ENCODE results near the gene CALHM1. TPM values are rescaled to one million over a fixed set of nuclear protein-coding genes. Genes with fewer than 3 reads are reported as not detected.
"Not testable (repeated sequence)": the region's sequence is repeated elsewhere in the genome, so short reads cannot be mapped to it uniquely, and the experiment has no call there.

Gene CALHM1
- total RNA-seq, 1 donor from 2014 or later = not detected

GRCh38 chr10:103493916-103494877, 35.5 kb upstream of the CALHM1 start:
- peaks cover 22% of the 10 kb centered on the region for H3K4me1 Mint-ChIP-seq
- intact Hi-C loops (cut with micrococcal nuclease) = loop anchor here (1.0 to 5.0 kb wide), 2 partner anchors 10 to 577 kb away; partner anchors contain the start of gene CNNM2
- H3K36me3 Mint-ChIP-seq (ENCODE audit: low read depth) = no peaks in the 10 kb centered on the region
- H3K27ac Mint-ChIP-seq = peak overlapping the region; percentile 24
- peaks cover 68% of the 10 kb centered on the region for H3K27me3 Mint-ChIP-seq
- H3K9me3 Mint-ChIP-seq = no peaks in the 10 kb centered on the region
- DNase-seq = peak; percentile 84
- peak overlapping the region; percentile 73 for H3K4me3 Mint-ChIP-seq

- Mint-ChIP-seq H3K4me3 (peak within 1 kb of the TSS; percentile 88), H3K9me3 (no peaks in the 10 kb centered on the region), H3K27ac (peak within 1 kb of the TSS; percentile 32), H3K36me3 (ENCODE audit: low read depth) (no peaks in the 10 kb centered on the region), H3K27me3 (peaks cover 64% of the 10 kb centered on the region), H3K4me1 (peaks cover 22% of the 10 kb centered on the region)
- intact Hi-C loops (cut with micrococcal nuclease) = loop anchor here (1.0 to 5.0 kb wide), 2 partner anchors 11 to 576 kb away; partner anchors contain the start of gene CNNM2
- peak; percentile 80 for DNase-seq
Measured at GRCh38 chr10:103493362-103493915, 34.7 kb upstream of the CALHM1 start, which contains the start of gene NEURL1. TSS of gene NEURL1 (plus strand) at chr10:103493705. CDS start at chr10:103494388, 683 bp downstream.

- H3K27me3 Mint-ChIP-seq = peaks cover 64% of the 10 kb centered on the region
- intact Hi-C loops (cut with micrococcal nuclease) = loop anchor here (1.0 to 5.0 kb wide), 2 partner anchors 12 to 575 kb away; partner anchors contain the start of gene CNNM2
- H3K27ac Mint-ChIP-seq = no peak overlapping the region
Measured at GRCh38 chr10:103492655-103493261, 34.1 kb upstream of the CALHM1 start.

GRCh38 chr10:103491729-103492364, 33.1 kb upstream of the CALHM1 start:
- H3K9me3 Mint-ChIP-seq = no peaks in the 10 kb centered on the region
- peaks cover 56% of the 10 kb centered on the region for H3K27me3 Mint-ChIP-seq
- H3K4me1 Mint-ChIP-seq = peaks cover 22% of the 10 kb centered on the region
- DNase-seq = no peak
- peak overlapping the region; percentile 6 for H3K27ac Mint-ChIP-seq
- no peak overlapping the region for H3K4me3 Mint-ChIP-seq
- intact Hi-C loops (cut with micrococcal nuclease) = loop anchor here (5.0 kb wide), 1 partner anchor 575 kb away; the partner anchor contains the start of gene CNNM2
- H3K36me3 Mint-ChIP-seq (ENCODE audit: low read depth) = no peaks in the 10 kb centered on the region

More at GRCh38 chr10:103492655-103493261, 34.1 kb upstream of the CALHM1 start:
- no peaks in the 10 kb centered on the region for H3K9me3 Mint-ChIP-seq
- peaks cover 22% of the 10 kb centered on the region for H3K4me1 Mint-ChIP-seq
- H3K36me3 Mint-ChIP-seq (ENCODE audit: low read depth) = no peaks in the 10 kb centered on the region
- H3K4me3 Mint-ChIP-seq = peak overlapping the region; percentile 88
- no peak for DNase-seq

- no peak for DNase-seq
- intact Hi-C loops (cut with micrococcal nuclease) = loop anchor here (5.0 kb wide), 1 partner anchor 574 kb away; the partner anchor contains the start of gene CNNM2
- peaks cover 50% of the 10 kb centered on the region for H3K27me3 Mint-ChIP-seq
- no peak overlapping the region for H3K4me3 Mint-ChIP-seq
- no peaks in the 10 kb centered on the region for H3K9me3 Mint-ChIP-seq
- no peak overlapping the region for H3K27ac Mint-ChIP-seq
- no peaks in the 10 kb centered on the region for H3K36me3 Mint-ChIP-seq (ENCODE audit: low read depth)
- H3K4me1 Mint-ChIP-seq = peaks cover 22% of the 10 kb centered on the region
Measured at GRCh38 chr10:103490986-103491314, 32.2 kb upstream of the CALHM1 start.

GRCh38 chr10:103487410-103487708, 28.7 kb upstream of the CALHM1 start:
- intact Hi-C loops (cut with micrococcal nuclease) = no loop called here
- Mint-ChIP-seq H3K9me3 (no peaks in the 10 kb centered on the region), H3K36me3 (ENCODE audit: low read depth) (no peaks in the 10 kb centered on the region), H3K27ac (no peak overlapping the region), H3K4me3 (no peak overlapping the region), H3K27me3 (peaks cover 21% of the 10 kb centered on the region), H3K4me1 (peaks cover 13% of the 10 kb centered on the region)
- no peak for DNase-seq

GRCh38 chr10:103486635-103487409, 28.1 kb upstream of the CALHM1 start:
- DNase-seq; H3K27ac Mint-ChIP-seq; intact Hi-C loops (cut with micrococcal nuclease); H3K36me3 Mint-ChIP-seq (ENCODE audit: low read depth); H3K4me3 Mint-ChIP-seq; H3K9me3 Mint-ChIP-seq: not testable (repeated sequence)
- H3K4me1 Mint-ChIP-seq = peaks cover 15% of the 10 kb centered on the region
- peaks cover 15% of the 10 kb centered on the region for H3K27me3 Mint-ChIP-seq

- DNase-seq = peak; percentile 86
- Mint-ChIP-seq H3K4me1 (peaks cover 11% of the 10 kb centered on the region), H3K27me3 (no peaks in the 10 kb centered on the region), H3K27ac (no peak overlapping the region), H3K9me3 (no peaks in the 10 kb centered on the region), H3K4me3 (no peak overlapping the region), H3K36me3 (ENCODE audit: low read depth) (no peaks in the 10 kb centered on the region)
- intact Hi-C loops (cut with micrococcal nuclease) = loop anchor here (1.0 kb wide), 1 partner anchor 30 kb away; the partner anchor contains the start of gene CALHM2
Measured at GRCh38 chr10:103481974-103482531, 23.4 kb upstream of the CALHM1 start.

GRCh38 chr10:103480521-103480920, 21.8 kb upstream of the CALHM1 start:
- Mint-ChIP-seq H3K27ac (no peak overlapping the region), H3K27me3 (no peaks in the 10 kb centered on the region), H3K36me3 (ENCODE audit: low read depth) (no peaks in the 10 kb centered on the region), H3K9me3 (no peaks in the 10 kb centered on the region), H3K4me3 (no peak overlapping the region), H3K4me1 (peaks cover 13% of the 10 kb centered on the region)
- no peak for DNase-seq
- intact Hi-C loops (cut with micrococcal nuclease) = no loop called here

- no peak for DNase-seq
- H3K27ac Mint-ChIP-seq = no peak within 1 kb of the TSS
- intact Hi-C loops (cut with micrococcal nuclease) = no loop called here
- no peaks in the 10 kb centered on the region for H3K27me3 Mint-ChIP-seq
- H3K36me3 Mint-ChIP-seq (ENCODE audit: low read depth) = no peaks in the 10 kb centered on the region
- peaks cover 14% of the 10 kb centered on the region for H3K4me1 Mint-ChIP-seq
- no peaks in the 10 kb centered on the region for H3K9me3 Mint-ChIP-seq
- H3K4me3 Mint-ChIP-seq = no peak within 1 kb of the TSS
Measured at GRCh38 chr10:103479135-103479534, 20.4 kb upstream of the CALHM1 start, which contains the start of gene CALHM3. TSS of gene CALHM3 (minus strand) at chr10:103479240. CDS start at chr10:103479032, 208 bp downstream.

GRCh38 chr10:103478671-103479070, 20.0 kb upstream of the CALHM1 start:
- H3K36me3 Mint-ChIP-seq (ENCODE audit: low read depth) = no peaks in the 10 kb centered on the region
- no peaks in the 10 kb centered on the region for H3K9me3 Mint-ChIP-seq
- intact Hi-C loops (cut with micrococcal nuclease) = no loop called here
- H3K4me1 Mint-ChIP-seq = peaks cover 17% of the 10 kb centered on the region
- no peak for DNase-seq
- no peaks in the 10 kb centered on the region for H3K27me3 Mint-ChIP-seq
- H3K4me3 Mint-ChIP-seq = no peak overlapping the region
- H3K27ac Mint-ChIP-seq = no peak overlapping the region

- intact Hi-C loops (cut with micrococcal nuclease) = no loop called here
- Mint-ChIP-seq H3K4me1 (peaks cover 25% of the 10 kb centered on the region), H3K9me3 (no peaks in the 10 kb centered on the region), H3K4me3 (no peak overlapping the region), H3K36me3 (ENCODE audit: low read depth) (no peaks in the 10 kb centered on the region), H3K27me3 (no peaks in the 10 kb centered on the region), H3K27ac (no peak overlapping the region)
- DNase-seq = peak; percentile 71
Measured at GRCh38 chr10:103476046-103476768, 17.5 kb upstream of the CALHM1 start.
